DMS79 treated with DMSO at 0.1 percent for 48 hours (cell line): Measurements from ENCODE around the gene PRRC2B.
A peak's percentile ranks its signal among the peaks of the same experiment; 100 is the strongest.
"Not testable (repeated sequence)": the region's sequence is repeated elsewhere in the genome, so short reads cannot be mapped to it uniquely, and the experiment has no call there.

Source experiments
- DNase-seq: peaks from one replicate; lab custom pipeline; 2025; lab: John Stamatoyannopoulos, UW

PRRC2B gene

GRCh38 chr9:131485728-131486422 lies 92.0 kb downstream of the PRRC2B start:
- no peak for DNase-seq

- DNase-seq = no peak
These were observed 93.1 kb downstream of the PRRC2B start for GRCh38 chr9:131487001-131487400.

DNA sequence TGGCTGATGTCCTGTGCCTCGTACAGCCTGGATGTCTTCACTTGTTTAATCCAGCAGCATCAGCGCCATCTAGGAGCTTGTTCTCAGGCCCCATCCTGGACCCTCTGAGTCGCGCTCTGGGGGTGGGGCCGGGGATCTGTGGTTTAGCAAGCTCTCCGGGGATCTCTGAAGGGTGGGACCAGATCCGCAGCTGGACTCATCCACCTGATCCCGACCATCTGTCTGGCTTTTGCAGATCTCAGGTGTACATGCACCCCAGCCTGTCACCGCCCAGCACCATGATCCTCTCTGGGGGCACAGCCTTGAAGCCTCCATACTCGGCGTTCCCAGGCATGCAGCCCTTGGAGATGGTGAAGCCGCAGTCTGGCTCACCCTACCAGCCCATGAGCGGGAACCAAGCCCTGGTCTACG lies 93.7 kb downstream of the PRRC2B start:
- no peak for DNase-seq

DNA sequence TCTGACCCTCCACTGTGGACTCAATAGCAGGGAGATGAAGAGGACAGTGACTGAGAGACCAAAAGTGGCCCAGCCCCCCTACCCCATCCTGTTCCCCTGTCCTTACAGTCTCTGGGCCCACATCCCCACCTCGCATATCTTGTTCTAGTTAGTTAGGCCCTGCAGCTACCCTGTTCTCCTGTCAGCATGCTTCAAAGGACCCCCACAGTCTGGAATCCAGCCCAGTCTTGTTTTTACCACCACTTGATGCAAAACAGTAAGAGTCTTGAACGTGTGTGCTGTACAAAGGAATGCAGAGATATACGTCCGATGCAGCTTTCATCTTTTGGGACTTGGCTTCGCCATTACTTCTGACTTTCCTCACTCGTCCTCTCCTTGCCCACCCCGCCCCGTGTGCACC lies 96.6 kb downstream of the PRRC2B start:
- no peak for DNase-seq

DNA sequence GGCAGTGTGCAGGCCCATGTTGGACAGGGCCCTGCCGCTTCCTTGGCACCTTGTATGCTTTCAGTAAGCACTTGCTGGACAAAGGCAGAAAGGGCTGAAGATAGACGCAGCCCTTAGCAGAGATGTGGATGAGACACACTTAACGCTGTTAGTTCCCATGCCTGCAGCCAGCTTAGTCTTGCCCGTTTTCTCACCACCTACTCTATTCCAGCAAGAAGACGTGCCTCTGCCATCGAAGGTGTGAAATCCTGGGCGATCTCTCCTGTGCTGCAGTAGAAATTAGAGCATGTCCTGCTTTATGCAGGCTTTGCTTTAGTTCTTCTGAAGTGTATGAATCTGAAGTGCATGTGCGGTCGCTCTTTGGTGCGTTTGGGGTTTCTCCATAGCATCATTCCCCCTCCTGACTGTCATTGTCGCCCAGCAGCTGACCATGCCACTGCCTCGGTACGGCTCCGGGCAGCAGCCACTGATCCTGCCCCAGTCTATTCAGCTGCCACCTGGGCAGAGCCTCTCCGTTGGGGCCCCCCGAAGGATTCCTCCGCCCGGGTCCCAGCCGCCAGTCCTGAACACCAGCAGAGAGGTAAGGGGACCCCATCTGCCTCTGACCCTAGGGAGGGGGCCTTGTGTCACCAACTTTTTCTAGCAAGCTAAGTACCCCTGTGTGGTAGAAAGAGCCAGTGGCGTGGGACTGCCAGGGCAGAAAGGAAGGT lies 97.3 kb downstream of the PRRC2B start:
- DNase-seq = no peak

- no peak for DNase-seq
These were observed 98.2 kb downstream of the PRRC2B start for GRCh38 chr9:131492070-131492469.

DNA sequence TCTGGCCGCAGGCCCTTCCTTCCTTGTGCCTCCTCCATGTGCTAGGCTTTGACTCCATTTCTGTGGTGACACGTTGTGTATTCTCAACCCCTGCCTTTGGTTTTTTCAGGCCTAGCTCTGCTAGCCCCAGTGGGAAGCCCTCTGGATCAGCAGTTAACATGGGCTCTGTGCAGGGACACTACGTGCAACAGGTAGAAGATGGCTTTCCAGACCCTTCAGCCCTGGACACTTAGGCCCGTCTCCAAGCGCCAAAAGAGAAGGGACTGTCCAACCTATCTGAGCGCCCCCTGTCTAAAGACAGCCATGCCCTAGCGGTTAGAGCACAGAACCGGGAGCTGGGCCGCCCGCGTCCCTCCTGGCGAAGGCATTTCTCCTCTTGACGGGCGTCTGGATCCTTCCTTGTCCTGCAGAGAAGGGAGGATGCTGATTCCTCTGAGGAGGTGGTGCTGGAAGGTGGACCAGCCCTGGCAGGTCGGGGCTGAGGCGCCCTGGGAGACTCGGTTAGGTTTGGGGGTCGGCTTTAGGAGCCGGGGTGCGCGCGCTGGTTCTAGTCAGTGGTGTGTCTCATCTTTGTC lies 100.5 kb downstream of the PRRC2B start:
- no peak for DNase-seq

GRCh38 chr9:131495785-131496184 lies 101.9 kb downstream of the PRRC2B start:
- DNase-seq = no peak

GRCh38 chr9:131496844-131497405 lies 103.0 kb downstream of the PRRC2B start:
- no peak for DNase-seq

GRCh38 chr9:131499254-131499767 lies 105.4 kb downstream of the PRRC2B start:
- no peak for DNase-seq

DNA sequence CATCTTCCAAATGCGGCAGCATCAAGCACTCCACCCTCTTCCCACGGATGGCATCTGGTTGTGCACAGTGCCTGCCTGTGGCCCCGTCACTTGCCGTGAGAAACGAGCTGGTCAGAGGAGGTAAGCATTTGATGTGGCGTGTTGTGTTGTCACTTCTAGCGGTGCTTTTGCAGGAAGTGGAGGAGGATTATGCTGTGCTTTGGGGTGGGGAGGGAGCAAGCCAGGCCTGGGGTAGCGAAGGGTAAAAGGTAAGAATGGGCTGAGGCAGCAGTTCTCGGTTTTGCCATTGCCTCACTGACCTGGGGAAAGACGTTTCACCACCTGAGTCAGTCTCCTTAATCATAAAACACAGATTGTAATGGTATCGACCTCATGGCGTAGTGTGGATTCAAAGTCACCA lies 106.5 kb downstream of the PRRC2B start:
- DNase-seq = no peak

- DNase-seq = no peak
These were observed 107.2 kb downstream of the PRRC2B start for GRCh38 chr9:131500939-131501541.

DNA sequence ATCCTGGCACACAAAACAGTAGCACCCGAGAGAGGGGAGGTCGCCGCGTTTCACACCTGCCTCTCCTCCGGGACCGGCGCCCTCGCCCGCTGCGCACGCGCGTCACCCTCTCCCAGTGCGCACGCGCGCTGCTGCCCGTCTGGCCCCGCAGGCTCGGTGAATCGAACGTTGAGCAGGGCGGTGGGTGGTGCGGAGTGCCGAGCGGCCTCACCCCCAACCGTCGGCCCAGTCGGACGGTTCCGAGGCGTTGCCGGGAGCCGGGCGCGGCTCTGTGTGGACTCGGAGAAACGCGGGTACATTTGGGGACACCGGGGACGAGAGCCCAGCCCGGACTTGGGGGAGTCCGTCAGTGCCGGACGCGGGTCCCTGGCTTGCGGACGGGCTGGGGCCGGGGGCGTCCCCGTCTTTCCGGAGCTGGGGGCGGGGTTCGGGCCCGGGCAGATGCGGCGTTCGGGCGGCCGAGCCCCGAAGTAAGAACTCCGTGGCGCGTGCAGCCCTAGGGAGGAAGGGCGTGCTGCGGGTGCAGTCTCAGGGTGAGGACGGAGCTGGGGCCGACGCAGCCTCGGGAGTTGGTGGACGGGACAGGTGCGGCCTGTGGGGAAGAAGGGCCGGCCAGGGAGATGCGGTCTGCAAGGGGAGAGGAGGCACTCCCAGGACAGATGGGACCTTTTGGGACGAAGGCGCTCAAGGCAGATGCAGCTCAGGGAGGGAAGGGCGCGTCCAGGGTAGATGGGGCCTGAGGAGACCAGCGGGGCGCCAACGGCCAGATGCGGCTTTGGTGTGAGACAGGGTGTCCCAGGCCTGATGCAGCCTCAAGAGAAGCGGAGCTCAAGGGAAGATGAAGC lies 109.1 kb downstream of the PRRC2B start, which contains the start of gene POMT1:
Gene POMT1 (plus strand): TSS at position 138 of the 845 bp plus-strand sequence. CDS start 1,301 bp downstream, outside the sequence.
- peak; percentile 94 for DNase-seq

DNA sequence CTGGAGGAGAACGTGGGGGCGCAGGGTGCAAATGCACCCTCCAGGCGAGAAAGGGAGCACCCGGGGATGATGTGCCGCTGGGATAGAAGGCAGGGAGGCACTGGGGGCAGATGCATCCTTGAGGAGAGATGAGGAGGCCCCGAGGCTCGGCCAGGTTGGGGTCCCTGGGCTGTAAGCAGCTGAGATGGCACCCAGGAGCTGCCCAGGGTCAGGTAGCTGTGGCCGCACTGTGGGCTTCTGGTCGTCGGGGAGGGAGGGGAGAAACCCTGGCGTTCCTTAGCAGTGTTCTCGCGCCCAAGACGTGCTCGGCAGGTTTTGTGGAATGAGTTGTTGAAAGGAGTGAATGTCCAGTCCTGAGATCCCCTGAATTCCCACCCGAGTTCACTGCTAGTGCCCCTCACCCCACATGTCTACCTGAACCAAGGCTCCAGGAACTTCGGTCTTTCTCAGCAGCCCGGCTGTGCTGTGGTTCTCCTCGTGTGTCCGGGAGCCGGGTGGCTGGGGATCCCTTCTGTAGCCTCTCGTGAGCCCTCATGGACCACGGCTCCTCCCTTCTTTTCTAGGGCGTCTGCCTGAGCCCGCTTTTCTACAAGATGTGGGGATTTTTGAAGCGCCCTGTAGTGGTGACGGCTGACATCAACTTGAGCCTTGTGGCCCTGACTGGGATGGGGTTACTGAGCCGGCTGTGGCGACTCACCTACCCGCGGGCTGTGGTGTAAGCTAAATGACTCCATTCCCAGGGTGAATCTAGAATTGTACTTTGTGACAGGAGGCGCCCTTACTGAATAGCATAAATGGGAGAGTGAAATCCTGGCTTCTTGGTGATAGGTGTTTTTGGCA lies 110.0 kb downstream of the PRRC2B start:
- DNase-seq = peak; percentile 37

DNA sequence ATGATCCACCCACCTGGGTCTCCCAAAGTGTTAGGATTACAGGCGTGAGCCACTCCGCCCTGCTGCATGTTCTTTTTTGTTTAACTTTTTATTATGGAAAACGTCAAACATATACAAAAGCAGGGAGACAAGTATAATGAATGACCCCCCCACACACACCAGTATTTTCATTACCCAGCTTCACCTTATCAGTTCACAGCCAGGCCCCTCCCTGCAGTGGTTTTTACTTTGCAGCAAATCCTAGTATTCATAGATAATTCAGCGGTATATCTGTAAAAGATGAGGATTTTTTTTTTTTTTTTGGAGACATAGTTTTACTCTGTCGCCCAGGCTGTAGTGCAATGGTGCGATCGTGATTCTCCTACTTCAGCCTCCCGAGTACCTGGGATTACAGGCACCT lies 111.1 kb downstream of the PRRC2B start:
- no peak for DNase-seq

DNA sequence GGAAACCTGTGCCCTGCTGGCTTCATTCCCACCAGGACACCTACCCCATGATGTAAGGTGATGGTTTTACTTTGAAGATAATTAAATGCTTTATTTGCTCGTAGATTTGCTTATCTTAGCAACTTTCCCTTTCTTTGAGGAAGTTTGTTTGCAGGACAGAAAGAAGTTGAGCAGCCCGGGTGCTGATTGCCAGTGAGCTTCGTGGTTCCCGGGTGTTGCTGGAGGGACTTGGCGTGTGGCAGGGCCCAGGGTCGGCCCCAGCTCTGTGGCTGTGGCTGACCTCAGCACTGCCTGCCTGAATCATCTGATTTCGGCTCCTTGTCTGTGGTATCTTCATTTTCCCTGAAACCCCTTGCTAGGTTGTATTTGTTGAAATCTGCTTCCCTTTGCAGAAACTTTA lies 117.5 kb downstream of the PRRC2B start:
- no peak for DNase-seq

- DNase-seq = no peak
These were observed 118.0 kb downstream of the PRRC2B start for GRCh38 chr9:131511880-131512279.

DNA sequence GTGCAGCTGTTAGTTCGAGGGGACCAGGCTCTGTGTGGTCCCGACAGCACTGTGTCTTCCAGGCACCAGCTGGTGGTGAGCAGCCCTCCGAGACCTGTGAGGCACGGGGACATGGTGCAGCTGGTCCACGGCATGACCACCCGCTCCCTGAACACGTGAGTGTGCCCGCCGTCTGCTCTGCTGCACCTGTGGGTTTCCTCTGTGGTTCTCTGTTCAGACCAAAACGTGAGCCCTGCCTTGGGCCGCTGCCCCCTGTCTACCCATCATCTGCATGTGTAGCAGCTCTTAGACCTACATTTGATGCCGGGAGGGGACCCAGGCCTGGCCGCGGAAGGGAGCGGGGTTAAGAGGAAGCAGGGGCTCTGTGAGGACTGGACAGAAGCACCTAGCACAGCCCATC lies 119.3 kb downstream of the PRRC2B start:
- DNase-seq = no peak

- not testable (repeated sequence) for DNase-seq
These were observed 121.7 kb downstream of the PRRC2B start for GRCh38 chr9:131515559-131516031.

GRCh38 chr9:131516100-131516499 lies 122.2 kb downstream of the PRRC2B start:
- no peak for DNase-seq
